Skin epidermis (tissue), 12 donors: ENCODE results near the gene TNFRSF18.

Source experiments
- H3K27ac ChIP-seq, 21 experiments: fragments of 200-600 bp; sonication (generic) in 11 of 21; one replicate each; pipeline ENCODE4 v1.5.0; 2020; ENCODE audit warnings: mild to moderate bottlenecking in 3 of 21, inconsistent platforms in 2 of 21, moderate library complexity in 2 of 21
- H3K4me3 ChIP-seq, 7 experiments: fragments of 200-600 bp; sonication (generic) in 2 of 7; one replicate each; pipeline ENCODE4 v1.5.0; 2020; ENCODE audit warnings: inconsistent platforms in 2 of 7, mild to moderate bottlenecking in 2 of 7, moderate library complexity in 1 of 7

The TNFRSF18 gene

GRCh38 chr1:1216770-1217620 lies 10.6 kb upstream of the TNFRSF18 start:
- Histone ChIP-seq H3K4me3 (no peak overlapping the region), H3K27ac (peak overlapping the region in 6 of 21 experiments; percentile 40 to 60 (median 56))

- H3K27ac ChIP-seq, result peak overlapping the region in 7 of 21 experiments; percentile 25 to 85 (median 49)
- no peak overlapping the region for H3K4me3 ChIP-seq
Measured at GRCh38 chr1:1215881-1216605, 9.7 kb upstream of the TNFRSF18 start.

- Histone ChIP-seq H3K27ac (peak overlapping the region in 7 of 21 experiments; percentile 18 to 85 (median 60)), H3K4me3 (no peak overlapping the region)
Measured at GRCh38 chr1:1215080-1215676, 8.8 kb upstream of the TNFRSF18 start.

GRCh38 chr1:1213345-1214265 lies 7.2 kb upstream of the TNFRSF18 start, which contains the start of gene TNFRSF4:
Gene TNFRSF4 (minus strand): TSS chr1:1214153. CDS start chr1:1214127, 26 bp downstream.
- peak within 1 kb of the TSS in 20 of 21 experiments; percentile 13 to 87 (median 64) for H3K27ac ChIP-seq
- H3K4me3 ChIP-seq, result peak within 1 kb of the TSS; percentile 6 to 37 (median 18)

- Histone ChIP-seq H3K27ac (peak overlapping the region; percentile 7 to 87 (median 62)), H3K4me3 (peak overlapping the region; percentile 6 to 37 (median 18))
Measured at GRCh38 chr1:1212780-1213344, 6.5 kb upstream of the TNFRSF18 start.

DNA sequence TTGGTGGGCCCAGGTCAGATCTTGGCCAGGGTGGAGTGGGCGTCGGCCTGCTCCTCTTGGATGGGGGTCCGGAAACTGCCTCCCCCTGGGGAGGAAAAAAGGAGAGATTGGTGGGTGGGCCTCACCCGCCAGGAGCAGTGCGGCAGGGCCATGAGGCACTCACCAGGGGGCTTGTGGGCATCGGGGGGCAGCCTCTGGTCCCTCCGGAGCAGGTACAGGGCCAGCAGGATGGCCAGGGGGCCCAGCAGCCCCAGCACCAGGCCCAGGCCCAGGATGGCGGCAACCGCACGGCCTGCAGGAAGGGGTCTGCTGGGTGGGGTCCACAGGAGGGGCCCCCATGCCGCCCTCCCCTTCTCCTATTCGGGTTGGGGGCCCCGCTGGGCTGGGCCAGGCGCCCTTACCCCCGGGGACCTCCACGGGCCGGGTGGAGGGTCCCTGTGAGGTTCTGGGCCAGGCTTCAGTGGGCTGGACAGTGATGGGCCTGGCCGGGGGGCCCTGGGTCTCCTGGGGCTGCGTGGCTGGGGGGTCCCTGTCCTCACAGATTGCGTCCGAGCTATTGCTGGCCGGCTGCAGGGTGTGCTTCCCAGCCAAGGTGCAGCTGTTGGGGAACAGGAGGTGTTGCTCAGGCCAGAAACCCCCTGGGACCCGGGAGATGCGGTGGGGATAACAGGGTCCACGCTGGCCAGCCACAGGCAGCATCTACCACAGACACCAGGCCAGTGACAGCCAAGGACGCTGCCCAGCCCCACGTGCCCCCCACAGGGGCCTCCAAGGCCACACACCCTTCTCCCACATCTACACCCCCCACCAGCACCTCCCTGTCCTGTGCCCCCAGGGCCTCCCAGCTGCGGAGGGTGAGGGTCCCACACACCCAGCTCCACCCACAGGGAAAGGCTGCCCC lies 5.4 kb upstream of the TNFRSF18 start:
- H3K27ac ChIP-seq, result peak overlapping the region in 18 of 21 experiments; percentile 13 to 87 (median 65)
- H3K4me3 ChIP-seq, result peak overlapping the region in 4 of 7 experiments; percentile 6 to 37 (median 19)

GRCh38 chr1:1210726-1211540 lies 4.5 kb upstream of the TNFRSF18 start:
- H3K27ac ChIP-seq, result no peak overlapping the region
- H3K4me3 ChIP-seq, result no peak overlapping the region

DNA sequence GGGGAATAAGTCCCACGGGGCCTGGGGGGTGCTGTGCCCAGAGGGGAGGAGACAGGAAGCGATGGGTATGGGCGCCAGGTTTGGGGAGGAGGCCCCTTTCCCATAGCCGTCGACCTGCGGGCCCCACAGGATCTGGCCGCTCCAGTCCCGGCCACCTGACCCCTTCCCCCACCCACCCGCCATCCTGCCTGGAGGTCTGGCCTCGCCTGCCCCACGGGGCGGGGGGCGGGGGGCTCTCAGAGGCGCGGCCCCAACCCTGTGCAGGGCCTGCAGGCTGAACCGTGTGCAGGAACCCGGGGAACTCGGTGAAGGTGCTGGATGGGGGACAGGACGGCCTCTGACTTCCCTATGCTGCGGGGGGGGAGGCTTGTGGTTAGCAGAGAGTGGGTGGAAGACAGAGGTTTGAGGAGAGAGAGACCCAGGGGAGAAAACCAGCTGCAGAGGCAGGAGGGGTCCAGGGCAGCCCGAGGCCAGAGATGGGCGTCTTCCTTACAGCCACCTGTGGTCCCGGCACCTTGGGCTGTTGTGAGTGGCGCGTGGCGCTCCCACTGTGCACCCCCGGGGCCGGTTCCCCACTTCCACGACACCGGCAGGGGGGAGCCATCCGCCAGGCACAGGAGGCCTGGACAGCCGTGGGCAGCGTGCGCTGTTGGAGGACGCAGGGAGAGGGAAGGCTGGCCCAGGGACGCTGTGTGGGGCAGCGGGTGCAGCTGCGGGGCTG lies 2.5 kb upstream of the TNFRSF18 start:
- Histone ChIP-seq H3K27ac (peak overlapping the region in 17 of 21 experiments; percentile 3 to 89 (median 52)), H3K4me3 (peak overlapping the region in 5 of 7 experiments; percentile 11 to 32 (median 22))

- Histone ChIP-seq H3K27ac (peak overlapping the region in 6 of 21 experiments; percentile 19 to 89 (median 69)), H3K4me3 (peak overlapping the region in 1 of 7 experiments; percentile 32)
Measured at GRCh38 chr1:1207571-1207892, 1.1 kb upstream of the TNFRSF18 start.

- Histone ChIP-seq H3K4me3 (peak overlapping the region in 4 of 7 experiments; percentile 24 to 42 (median 38)), H3K27ac (peak overlapping the region in 10 of 21 experiments; percentile 45 to 86 (median 75))
Measured at GRCh38 chr1:1206966-1207531, 657 bp upstream of the TNFRSF18 start.

GRCh38 chr1:1205769-1206375 lies 520 bp downstream of the TNFRSF18 start:
- Histone ChIP-seq H3K4me3 (peak overlapping the region; percentile 20 to 50 (median 42)), H3K27ac (peak overlapping the region in 19 of 21 experiments; percentile 25 to 86 (median 68))

GRCh38 chr1:1204998-1205768 lies 1.2 kb downstream of the TNFRSF18 start:
- Histone ChIP-seq H3K27ac (peak overlapping the region in 12 of 21 experiments; percentile 17 to 86 (median 72)), H3K4me3 (peak overlapping the region in 6 of 7 experiments; percentile 24 to 50 (median 42))

DNA sequence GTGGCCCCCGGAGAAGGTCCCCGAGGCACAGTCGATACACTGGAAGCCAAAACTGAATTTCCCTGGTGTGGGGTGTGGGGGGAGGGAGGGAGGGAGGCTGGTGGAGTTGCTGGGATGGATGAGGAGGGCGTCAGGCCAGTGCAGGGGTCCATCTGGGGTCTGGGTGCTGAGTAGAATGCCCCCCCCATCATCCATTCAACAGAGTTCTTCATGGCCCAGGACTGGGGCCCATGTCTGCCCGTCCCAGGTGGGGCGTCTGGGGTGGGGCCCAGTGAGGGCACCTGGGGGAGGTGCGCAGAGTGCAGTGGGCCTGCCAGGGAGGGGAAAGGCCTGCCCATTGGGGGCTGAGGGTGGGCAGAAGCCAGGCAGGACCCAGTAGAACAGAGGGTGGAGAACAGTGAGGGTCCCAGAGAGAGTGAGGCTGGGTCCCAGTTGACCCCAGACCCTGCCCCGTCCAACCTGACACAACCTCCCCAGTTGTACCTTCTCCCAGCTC lies 1.9 kb downstream of the TNFRSF18 start:
- Histone ChIP-seq H3K27ac (peak overlapping the region in 1 of 21 experiments; percentile 27), H3K4me3 (no peak overlapping the region)
